HT1080 (cell line): ENCODE data around the gene OR6J1. TPM values are rescaled to one million over a fixed set of nuclear protein-coding genes. Genes with fewer than 3 reads are reported as not detected.
"Not testable (repeated sequence)": the region's sequence is repeated elsewhere in the genome, so short reads cannot be mapped to it uniquely, and the experiment has no call there.

Experiments used
- DNase-seq: peaks from one replicate; pipeline ENCODE4 v3.0.0-alpha.2; 2015; ENCODE audit warnings: low read depth
- polyA plus RNA-seq, 2 experiments: library from polyadenylated mRNA; depleted of rRNA; stranded (reverse); fragments of >200 nt; gene quantifications; 2 replicates each; pipeline ENCODE4 v1.2.3, GENCODE V29; 2015
- total RNA-seq: library from RNA; depleted of rRNA; stranded (reverse); fragments of >200 nt; shearing (Covaris generic); gene quantifications from 2 replicates; pipeline ENCODE4 v1.2.3, GENCODE V29; 2014; rRNA removed

OR6J1 gene
- not detected in 2 replicates for total RNA-seq
- polyA plus RNA-seq (2015; cell fraction: cytosol; rRNA removed) = not detected in 2 replicates
- not detected in 2 replicates for polyA plus RNA-seq (2015; cell fraction: nucleus; rRNA removed)

DNA sequence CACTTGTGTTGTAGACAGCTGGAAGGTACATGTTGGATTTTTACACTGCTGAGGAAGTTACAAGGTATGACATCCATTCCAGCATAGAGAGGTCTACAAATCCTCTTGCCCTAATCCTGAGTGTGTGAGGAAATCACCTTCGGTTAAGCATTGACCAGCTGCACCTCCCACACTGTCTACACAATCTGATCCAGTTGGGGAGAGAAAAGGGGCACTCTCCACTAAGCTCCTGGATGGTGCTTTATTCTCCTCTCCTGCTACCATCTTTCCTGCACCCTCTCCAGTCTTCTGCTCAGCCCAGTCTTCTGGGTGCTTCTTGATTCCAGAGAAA lies at the start of gene OR6J1:
Gene OR6J1, minus strand, starts transcription at position 48 of the 331 bp plus-strand sequence. CDS start 9,541 bp downstream, outside the sequence.
- DNase-seq = no peak

DNA sequence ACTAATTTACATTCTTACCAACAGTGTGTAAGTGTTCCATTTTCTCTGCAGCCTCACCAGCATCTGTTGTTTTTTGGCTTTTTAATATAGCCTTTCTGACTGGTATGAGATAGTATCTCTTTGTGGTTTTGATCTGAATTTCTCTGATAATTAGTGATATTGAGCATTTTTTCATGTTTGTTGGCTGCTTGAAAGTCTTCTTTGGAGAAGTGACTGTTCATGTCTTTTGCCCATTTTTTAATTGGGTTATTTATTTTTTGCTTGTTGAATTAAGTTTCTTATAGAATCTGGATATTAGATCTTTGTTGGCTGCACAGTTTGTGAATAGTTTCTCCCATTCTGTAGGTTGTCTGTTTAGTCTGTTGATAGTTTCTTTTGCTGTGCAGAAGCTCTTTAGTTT lies 48.0 kb upstream of the OR6J1 start:
- DNase-seq = no peak

GRCh38 chr14:22691171-22691570 lies 47.0 kb upstream of the OR6J1 start:
- peak; percentile 71 for DNase-seq

- peak; percentile 99 for DNase-seq
These were observed 45.0 kb upstream of the OR6J1 start for GRCh38 chr14:22689199-22689598.

DNA sequence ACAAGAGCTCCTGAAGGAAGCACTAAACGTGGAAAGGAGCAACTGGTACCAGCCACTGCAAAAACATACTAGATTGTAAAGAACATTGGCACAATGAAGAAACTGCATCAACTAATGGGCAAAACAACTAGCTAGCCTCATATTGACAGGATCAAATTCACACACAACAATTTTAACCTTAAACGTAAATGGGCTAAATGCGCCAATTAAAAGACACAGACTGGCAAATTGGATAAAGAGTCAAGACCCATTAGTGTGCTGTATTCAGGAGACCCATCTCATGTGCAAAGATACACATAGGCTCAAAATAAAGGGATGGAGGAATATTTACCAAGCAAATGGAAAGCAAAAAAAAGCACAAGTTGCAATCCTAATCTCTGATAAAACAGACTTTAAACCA lies 43.8 kb upstream of the OR6J1 start:
- not testable (repeated sequence) for DNase-seq

DNA sequence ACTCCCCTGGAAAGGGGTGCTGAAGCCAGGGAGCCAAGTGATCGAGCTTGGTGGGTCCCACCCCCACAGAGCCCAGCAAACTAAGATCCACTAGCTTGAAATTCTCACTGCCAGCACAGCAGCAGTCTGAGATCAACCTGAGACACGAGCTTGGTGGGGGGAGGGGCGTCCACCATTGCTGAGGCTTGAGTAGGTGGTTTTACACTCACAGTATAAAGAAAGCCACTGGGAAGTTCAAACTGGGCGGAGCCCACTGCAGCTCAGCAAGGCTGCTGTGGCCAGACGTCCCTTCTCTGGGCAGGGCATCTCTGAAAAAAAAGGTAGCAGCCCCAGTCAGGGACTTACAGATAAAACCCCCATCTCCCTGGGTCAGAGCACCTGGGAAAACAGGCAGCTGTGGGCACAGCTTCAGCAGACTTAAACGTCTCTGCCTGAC lies 42.0 kb upstream of the OR6J1 start:
- not testable (repeated sequence) for DNase-seq

DNA sequence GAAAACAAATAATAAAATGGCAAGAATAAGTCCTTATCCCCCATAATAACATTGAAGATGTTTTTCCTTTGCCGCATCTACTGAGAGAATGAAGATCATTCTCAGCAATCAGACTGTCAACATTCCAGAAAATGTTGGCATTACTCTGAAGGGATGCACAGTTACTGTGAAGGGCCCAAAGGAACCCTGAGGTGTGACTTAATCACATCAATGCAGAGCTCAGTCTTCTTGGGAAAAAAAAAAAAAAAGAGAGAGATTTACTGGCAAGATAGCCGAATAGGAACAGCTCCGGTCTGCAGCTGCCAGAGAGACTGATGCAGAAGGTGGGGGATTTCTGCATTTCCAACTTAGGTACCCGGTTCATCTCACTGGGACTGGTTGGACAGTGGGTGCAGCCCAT lies 41.3 kb upstream of the OR6J1 start:
- DNase-seq = no peak

GRCh38 chr14:22683428-22683827 lies 39.3 kb upstream of the OR6J1 start:
- DNase-seq = not testable (repeated sequence)

- no peak for DNase-seq
These were observed 34.1 kb upstream of the OR6J1 start for GRCh38 chr14:22678221-22678620.

DNA sequence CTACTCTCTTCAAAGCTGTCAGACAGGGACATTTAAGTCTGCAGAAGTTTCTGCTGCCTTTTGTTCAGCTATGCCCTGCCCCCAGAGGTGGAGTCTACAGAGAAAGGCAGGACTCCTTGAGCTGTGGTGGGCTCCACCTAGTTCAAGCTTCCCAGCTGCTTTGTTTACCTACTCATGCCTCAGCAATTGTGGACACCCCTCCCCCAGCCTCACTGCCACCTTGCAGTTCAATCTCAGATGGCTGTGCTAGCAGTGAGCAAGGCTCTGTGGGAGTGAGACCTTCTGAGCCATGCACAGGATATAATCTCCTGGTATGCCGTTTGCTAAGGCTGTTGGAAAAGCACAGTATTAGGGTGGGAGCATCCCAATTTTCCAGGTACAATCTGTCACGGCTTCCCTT lies 33.4 kb upstream of the OR6J1 start:
- not testable (repeated sequence) for DNase-seq

GRCh38 chr14:22671622-22672021 lies 27.5 kb upstream of the OR6J1 start:
- DNase-seq = peak; percentile 44

GRCh38 chr14:22668863-22669262 lies 24.7 kb upstream of the OR6J1 start:
- DNase-seq = no peak

DNA sequence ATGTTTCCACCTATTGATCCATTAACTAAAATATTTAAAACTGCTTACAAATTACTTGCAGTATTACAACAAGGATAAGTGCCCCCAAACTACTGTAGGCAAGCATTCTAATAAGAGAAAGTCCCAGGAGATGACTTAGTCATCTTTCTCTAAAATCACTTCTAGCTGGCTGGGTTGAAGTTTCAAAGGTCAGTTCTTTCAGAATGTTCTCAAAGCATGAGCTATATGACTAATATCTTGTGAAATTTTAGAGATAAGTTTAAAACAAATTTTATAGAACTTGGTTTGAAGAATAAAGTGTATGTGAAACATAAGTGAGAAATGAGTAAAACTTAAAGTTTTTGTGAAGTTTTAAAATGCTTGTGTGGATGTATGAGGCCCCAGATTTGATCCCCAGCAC lies 24.3 kb upstream of the OR6J1 start:
- no peak for DNase-seq

DNA sequence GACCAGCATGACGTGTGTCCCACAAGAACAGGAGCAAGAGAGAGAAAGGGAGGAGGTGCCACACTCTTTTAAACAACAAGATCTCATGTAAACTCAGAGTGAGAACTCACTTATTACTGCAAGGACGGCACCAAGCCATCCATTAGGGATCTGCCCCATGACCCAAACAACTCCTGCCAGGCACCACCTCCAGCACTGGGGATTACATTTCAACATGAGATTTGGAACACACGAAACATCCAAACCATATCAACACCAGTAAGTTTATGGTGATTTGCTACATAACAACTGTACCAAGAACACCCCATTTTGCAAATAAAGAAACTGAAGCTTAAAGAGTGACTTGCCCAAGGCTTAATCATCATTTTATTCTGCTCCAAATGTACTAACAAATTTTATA lies 23.7 kb upstream of the OR6J1 start:
- DNase-seq = no peak

DNA sequence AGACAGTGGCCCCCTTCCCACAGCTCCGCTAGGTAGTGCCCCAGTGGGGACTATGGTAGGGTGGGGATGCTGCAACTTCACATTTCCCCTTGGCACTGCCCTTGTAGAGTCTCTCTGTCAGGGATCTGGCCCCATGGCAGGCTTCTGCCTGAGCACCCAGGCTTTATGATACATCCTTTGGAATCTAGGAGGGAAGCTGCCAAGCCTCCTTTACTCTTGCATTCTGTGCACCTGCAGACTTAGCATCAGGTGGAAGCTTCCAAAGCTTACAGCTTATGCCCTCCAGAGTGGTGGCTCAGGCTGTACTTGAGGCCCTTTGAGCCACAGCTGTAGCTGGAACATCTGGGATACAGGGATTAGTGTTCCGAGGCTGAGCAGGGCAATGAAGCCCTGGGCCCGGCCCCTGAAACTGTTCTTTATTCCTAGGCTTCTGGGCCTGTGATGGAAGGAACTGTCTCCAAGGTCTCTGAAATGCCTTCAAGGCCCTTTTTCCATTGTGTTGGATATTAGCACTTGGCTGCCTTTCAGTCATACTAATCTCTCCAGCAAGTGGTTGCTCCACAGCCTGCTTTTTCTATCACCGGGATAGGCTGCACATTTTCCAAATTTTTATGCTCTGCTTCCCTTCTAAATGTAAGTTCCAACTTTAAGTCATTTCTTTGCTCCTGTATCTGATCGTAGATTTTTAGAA lies 22.2 kb upstream of the OR6J1 start:
- DNase-seq = no peak

- peak; percentile 59 for DNase-seq
These were observed 20.1 kb upstream of the OR6J1 start for GRCh38 chr14:22664261-22664660.

DNA sequence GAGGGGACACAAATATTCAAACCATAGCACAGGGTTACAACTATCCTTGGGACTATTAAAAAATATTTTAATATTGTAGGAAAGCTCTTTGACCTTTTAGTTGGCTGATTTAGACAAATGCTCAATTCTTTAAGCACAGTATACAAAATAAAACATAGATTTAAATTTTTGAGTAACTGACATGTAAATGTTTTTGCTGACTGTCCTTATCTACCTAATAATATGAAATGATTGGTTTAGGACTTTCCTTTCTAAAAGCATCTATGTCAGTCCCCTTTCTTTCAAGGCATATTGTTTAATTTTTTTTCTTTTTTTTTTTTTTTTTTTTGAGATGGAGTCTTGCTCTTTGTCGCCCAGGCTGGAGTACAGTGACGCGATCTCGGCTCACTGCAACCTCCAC lies 16.5 kb upstream of the OR6J1 start:
- no peak for DNase-seq

- DNase-seq = no peak
These were observed 14.8 kb upstream of the OR6J1 start for GRCh38 chr14:22658946-22659345.

GRCh38 chr14:22657861-22658260 lies 13.7 kb upstream of the OR6J1 start:
- DNase-seq = peak; percentile 49

DNA sequence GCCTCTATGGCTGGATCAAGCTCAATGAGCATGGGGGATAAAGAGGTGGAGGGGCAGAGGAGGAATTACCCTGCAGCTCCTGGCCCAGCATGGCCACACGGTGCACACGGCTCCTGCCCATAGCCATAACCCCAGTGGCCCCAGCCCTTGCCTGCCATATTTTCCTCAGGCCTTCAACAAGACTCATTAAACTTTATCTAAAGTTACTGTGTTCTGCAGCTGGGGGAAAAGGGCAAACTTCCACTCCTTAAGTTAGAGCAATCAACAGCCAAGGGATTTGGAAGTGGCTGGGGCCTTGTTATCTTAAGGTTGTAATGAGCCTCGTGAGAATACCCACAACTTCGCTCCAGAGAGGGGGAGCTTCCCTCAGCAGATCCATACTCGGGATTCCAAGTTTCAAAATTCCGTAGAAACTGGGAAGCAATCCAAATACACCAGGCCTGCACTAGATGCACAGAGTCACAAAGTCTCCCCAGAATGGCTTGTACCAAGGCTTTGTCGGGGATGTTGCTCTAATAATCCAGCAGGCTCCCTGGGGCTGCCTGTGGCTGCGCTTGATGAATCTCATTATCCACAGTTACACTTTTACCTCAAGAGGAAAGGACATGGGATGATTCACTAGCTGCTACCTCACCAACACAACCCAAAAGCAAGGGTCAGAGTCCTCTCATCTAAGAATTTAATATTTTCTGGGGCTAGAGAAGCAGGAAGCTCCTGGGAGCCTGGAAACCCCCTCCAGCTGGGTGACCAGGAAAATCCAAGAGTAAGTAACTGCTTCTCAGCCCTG lies 13.0 kb upstream of the OR6J1 start:
- DNase-seq = no peak

DNA sequence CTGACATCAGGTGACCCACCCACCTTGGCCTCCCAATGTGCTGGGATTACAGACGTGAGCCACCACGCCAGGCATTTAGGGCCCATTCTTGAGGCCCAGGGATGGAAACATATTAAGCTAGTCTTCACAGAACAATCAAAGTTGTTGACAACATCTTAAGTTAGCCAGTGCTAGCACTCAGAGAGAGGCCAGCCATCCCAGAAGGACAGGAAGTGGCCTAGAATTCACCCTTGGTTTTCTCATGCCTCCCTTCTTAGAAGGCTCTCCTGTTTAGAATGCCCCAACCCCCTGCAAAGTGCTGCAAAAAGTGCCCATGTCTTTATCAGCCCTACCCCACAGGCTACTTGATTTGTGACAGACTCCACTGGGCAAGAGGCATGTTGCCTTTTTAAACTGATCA lies 12.1 kb upstream of the OR6J1 start:
- DNase-seq = no peak

DNA sequence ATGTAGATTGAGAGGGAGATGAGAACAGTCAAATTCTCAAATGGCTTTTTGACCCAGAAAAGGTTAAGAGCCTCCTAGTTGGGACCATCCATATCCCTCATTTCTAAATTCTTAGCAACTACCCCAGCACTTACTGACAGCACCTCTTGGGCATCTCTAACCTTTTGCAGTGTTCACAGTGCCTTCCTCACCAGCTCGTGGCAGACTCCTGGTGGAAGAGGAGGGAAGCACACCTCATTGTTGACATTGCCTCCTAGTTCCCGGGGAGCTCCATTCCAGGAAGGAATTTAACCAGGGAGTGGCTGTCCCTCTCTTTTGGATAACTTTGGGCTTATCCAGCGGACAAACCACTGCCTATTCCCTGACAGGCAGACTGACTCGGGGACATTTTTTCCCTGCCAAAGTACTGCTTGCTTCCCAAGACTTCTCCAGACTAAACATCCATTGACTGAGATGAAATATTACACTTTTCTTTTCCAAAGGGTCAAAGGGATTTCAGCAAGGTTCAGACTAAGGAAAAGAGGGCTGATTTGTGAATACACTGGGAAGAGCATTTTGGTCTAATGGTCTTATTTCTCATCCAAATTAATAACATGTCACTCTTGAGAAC lies 9.0 kb upstream of the OR6J1 start:
- DNase-seq = peak; percentile 73
